Nephron (organoid): ENCODE results near the gene AADACL4.

Experiments
- H3K27ac Mint-ChIP-seq, 3 experiments: 2 replicates each; pipeline ENCODE4 v1.8.0; 2020; ENCODE audit warnings: mixed read lengths in 3 of 3, mild to moderate bottlenecking in 2 of 3, moderate library complexity in 1 of 3
- H3K27me3 Mint-ChIP-seq: 2 replicates; pipeline ENCODE4 v1.8.0; 2021; ENCODE audit warnings: low read depth, mild to moderate bottlenecking, moderate library complexity, mixed read lengths
- H3K36me3 Mint-ChIP-seq: 2 replicates; pipeline ENCODE4 v1.8.0; 2020; ENCODE audit warnings: low read depth, mixed read lengths
- H3K4me1 Mint-ChIP-seq: 2 replicates; pipeline ENCODE4 v1.8.0; 2020; ENCODE audit warnings: mixed read lengths
- H3K4me3 Mint-ChIP-seq, 3 experiments: 2 replicates each; pipeline ENCODE4 v1.8.0; 2020; ENCODE audit warnings: mild to moderate bottlenecking in 3 of 3, mixed read lengths in 3 of 3, moderate library complexity in 2 of 3
- H3K9me3 Mint-ChIP-seq: 2 replicates; pipeline ENCODE4 v1.8.0; 2020; ENCODE audit warnings: mixed read lengths
- CTCF ChIP-seq, 3 experiments: fragments of 200-600 bp; sonication (generic); IDR thresholded peaks; one replicate each; pipeline ENCODE4 v1.5.0; 2021; ENCODE audit warnings: antibody characterized with exemption in 3 of 3; ENCODE audit not compliant: unreplicated experiment in 3 of 3

The AADACL4 gene

GRCh38 chr1:12643785-12644184 is at the start of gene AADACL4:
Gene AADACL4 (plus strand): TSS chr1:12644085. CDS start chr1:12644547, 462 bp downstream.
- Mint-ChIP-seq H3K4me1 (peaks cover 5% of the 10 kb centered on the region), H3K27ac (no peak within 1 kb of the TSS), H3K4me3 (no peak within 1 kb of the TSS), H3K9me3 (peaks cover 33% of the 10 kb centered on the region), H3K27me3 (peaks cover 4% of the 10 kb centered on the region), H3K36me3 (peaks cover 12% of the 10 kb centered on the region)
- TF ChIP-seq CTCF (IDR thresholded peaks at IDR 0.05; ENCODE audit: unreplicated experiment in 3 of 3), result no peak

GRCh38 chr1:12594490-12594889 is 49.4 kb upstream of the AADACL4 start:
- Mint-ChIP-seq H3K27me3 (peaks cover 6% of the 10 kb centered on the region), H3K9me3 (no peaks in the 10 kb centered on the region), H3K27ac (peak overlapping the region; percentile 88 to 95 (median 93)), H3K4me1 (peaks cover 74% of the 10 kb centered on the region), H3K36me3 (peaks cover 14% of the 10 kb centered on the region), H3K4me3 (peak overlapping the region; percentile 77 to 82 (median 81))
- TF ChIP-seq CTCF (IDR thresholded peaks at IDR 0.05; ENCODE audit: unreplicated experiment in 3 of 3), result no peak

GRCh38 chr1:12594966-12595756 is 48.7 kb upstream of the AADACL4 start:
- H3K27ac Mint-ChIP-seq, result peak overlapping the region; percentile 88 to 95 (median 93)
- peak overlapping the region; percentile 77 to 82 (median 81) for H3K4me3 Mint-ChIP-seq
- H3K36me3 Mint-ChIP-seq, result peaks cover 14% of the 10 kb centered on the region
- peaks cover 6% of the 10 kb centered on the region for H3K27me3 Mint-ChIP-seq
- TF ChIP-seq CTCF (IDR thresholded peaks at IDR 0.05; ENCODE audit: unreplicated experiment in 3 of 3), result no peak
- peaks cover 81% of the 10 kb centered on the region for H3K4me1 Mint-ChIP-seq
- H3K9me3 Mint-ChIP-seq, result no peaks in the 10 kb centered on the region

- H3K4me1 Mint-ChIP-seq, result peaks cover 84% of the 10 kb centered on the region
- no peak for TF ChIP-seq CTCF (IDR thresholded peaks at IDR 0.05; ENCODE audit: unreplicated experiment in 3 of 3)
- peaks cover 13% of the 10 kb centered on the region for H3K36me3 Mint-ChIP-seq
- peaks cover 6% of the 10 kb centered on the region for H3K27me3 Mint-ChIP-seq
- H3K4me3 Mint-ChIP-seq, result peak overlapping the region; percentile 61 to 68 (median 66)
- no peaks in the 10 kb centered on the region for H3K9me3 Mint-ChIP-seq
- H3K27ac Mint-ChIP-seq, result peak overlapping the region; percentile 84 to 97 (median 95)
These were observed 48.2 kb upstream of the AADACL4 start for GRCh38 chr1:12595757-12596006.

GRCh38 chr1:12596007-12596821 is 47.7 kb upstream of the AADACL4 start:
- peaks cover 84% of the 10 kb centered on the region for H3K4me1 Mint-ChIP-seq
- H3K4me3 Mint-ChIP-seq, result peak overlapping the region; percentile 68 to 78 (median 73)
- peak overlapping the region; percentile 84 to 97 (median 95) for H3K27ac Mint-ChIP-seq
- peaks cover 6% of the 10 kb centered on the region for H3K27me3 Mint-ChIP-seq
- peaks cover 10% of the 10 kb centered on the region for H3K36me3 Mint-ChIP-seq
- no peaks in the 10 kb centered on the region for H3K9me3 Mint-ChIP-seq
- TF ChIP-seq CTCF (IDR thresholded peaks at IDR 0.05; ENCODE audit: unreplicated experiment in 3 of 3), result no peak
